Activated T-helper 1 cell treated with anti-CD3 and anti-CD28 coated beads, Interleukin-2, amount 50 U/mL, for 16 hours (primary cell): ENCODE data around the gene GABBR2.

ENCODE experiments used
- DNase-seq, 2 donors: peaks; one replicate each; pipeline ENCODE4 v3.0.0-alpha.2; 2020; ENCODE audit warnings: low read depth in 1 of 2, low spot score in 1 of 2

GABBR2 gene

DNA sequence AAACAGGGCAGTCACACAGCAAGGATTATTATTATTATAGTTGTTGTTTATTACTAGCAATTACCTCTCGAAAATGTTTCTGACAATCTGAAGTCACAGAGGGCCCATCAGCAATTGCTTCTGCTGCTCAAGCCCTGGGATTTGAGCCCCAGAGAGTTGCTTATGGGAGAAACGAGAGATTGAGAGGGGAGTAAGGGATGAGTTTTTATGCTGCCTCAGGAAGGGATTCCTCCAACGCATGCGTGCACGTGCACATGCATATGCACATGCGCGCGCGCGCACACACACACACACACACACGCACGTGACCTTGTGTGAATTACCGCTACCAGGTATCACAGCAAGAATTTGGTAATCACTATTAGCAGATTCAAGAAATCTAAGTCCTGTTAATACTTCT lies 264.1 kb downstream of the GABBR2 start:
- no peak for DNase-seq

GRCh38 chr9:98442541-98442940 lies 266.2 kb downstream of the GABBR2 start:
- DNase-seq: no peak

DNA sequence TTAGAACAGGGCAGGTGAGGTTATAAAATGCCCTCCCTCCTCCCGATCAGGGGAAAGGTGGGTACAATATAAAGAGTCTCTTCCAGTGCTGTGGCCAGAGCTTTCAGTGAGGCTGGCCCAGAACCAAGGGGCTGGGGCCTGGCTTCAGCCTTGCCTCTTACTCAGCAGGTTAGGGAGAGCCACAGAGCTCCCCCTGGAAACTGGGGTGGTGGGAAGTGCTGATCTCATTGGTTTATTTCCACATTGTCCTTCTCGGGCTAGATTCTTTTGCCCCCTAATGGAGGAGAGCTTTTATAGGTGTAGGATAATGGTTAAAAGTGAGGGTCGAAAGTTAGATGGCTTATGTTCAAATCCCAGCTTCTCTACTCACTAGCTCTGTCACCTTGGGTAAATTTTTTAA lies 266.6 kb downstream of the GABBR2 start:
- no peak for DNase-seq

DNA sequence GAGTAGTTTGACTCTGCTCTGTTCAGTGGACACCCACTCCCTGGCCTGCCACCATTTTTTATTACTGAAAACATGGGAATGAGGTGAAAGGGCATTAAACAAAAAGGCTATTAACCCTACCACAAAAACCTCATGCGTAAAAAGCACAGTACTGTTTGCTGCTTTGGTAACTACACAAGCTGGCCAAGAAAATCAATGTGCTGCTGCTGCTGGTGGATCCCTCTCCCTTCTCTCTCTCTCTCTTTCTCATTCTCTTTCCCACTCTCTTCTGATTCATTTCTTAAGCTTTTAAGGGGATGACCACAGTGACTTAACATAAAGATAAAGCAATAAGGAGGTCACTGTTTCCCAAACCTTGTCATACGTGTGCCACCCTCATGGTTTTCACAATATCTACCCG lies 270.1 kb downstream of the GABBR2 start:
- DNase-seq: no peak

- no peak for DNase-seq
Observed at GRCh38 chr9:98437458-98438034, 271.2 kb downstream of the GABBR2 start.

- no peak for DNase-seq
Observed at GRCh38 chr9:98432960-98433359, 275.8 kb downstream of the GABBR2 start.

GRCh38 chr9:98432134-98432533 lies 276.6 kb downstream of the GABBR2 start:
- no peak for DNase-seq

DNA sequence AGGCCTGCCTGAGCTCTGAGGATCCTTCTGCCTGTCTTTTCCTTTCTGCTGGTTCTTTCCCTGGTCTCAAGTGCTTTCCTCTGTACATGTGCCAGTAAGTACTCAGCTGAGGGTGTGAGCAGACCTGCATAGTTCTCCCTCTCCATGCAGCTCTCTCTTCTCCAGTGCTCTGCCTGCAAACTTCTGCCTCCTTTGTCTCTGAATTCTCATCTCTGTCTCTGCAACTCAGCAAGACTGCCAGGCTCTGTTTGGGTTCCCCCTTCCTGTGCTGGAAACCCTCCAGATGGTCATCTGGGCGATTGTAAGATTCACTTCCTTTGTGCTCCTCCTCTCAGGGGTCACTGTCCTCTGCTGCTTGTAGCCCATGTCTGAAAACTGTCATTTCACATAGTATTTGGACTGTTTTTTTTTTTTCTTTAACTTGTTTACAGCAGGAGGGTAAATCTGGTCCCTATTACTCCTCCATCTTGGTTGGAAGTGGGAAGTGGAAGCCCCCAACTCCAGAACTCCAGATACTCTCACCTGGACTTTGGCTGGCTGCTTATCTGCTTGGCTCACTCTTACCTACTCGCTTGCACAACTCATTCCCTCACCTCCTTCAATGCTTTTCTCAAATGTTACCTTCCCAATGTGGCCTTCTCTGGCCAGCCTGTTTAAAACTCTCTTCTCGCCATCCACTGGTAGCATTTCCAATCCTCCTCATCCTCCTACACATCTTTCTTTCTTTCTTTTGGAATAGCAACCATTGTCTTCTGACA lies 278.0 kb downstream of the GABBR2 start:
- DNase-seq: no peak

- no peak for DNase-seq
Observed at GRCh38 chr9:98429613-98430012, 279.1 kb downstream of the GABBR2 start.

- DNase-seq: no peak
Observed at GRCh38 chr9:98428454-98428853, 280.3 kb downstream of the GABBR2 start.

GRCh38 chr9:98427491-98427890 lies 281.2 kb downstream of the GABBR2 start:
- no peak for DNase-seq

DNA sequence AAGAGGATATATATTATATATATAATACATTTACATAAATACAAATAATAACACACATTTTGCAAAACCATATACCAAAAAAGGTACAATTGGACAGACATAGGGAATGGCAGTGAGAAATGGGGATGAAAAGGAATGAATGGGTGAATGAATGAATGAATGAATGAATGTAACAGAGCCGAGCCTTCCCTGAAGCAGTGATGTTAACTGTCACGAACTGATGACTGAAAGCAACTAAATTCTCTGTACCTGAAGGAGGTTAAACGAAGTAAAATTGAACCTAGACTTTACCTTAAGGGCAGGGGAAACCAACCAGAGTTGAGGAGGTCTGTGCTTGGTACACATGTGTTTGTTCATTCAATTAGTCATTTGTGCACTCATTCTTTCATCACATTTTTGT lies 283.7 kb downstream of the GABBR2 start:
- DNase-seq: no peak

DNA sequence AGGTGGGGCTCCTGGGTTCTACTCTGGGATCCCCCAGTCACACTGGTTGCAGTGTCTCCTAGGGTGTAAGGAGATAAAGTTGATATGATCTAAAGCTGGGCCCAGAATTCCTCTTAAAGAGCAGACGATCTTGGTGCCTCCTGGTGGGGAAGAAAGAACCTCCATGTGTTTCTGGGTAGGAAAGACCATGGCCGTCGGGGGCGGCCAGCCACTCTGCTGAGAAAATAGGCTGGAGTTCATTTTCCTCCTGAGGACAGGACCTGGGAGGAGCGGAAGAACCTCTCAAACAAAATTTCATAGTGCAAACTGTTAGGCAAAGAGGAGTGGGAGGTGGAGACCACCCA lies 289.5 kb downstream of the GABBR2 start:
- no peak for DNase-seq

- no peak for DNase-seq
Observed at GRCh38 chr9:98418578-98419259, 290.0 kb downstream of the GABBR2 start.

DNA sequence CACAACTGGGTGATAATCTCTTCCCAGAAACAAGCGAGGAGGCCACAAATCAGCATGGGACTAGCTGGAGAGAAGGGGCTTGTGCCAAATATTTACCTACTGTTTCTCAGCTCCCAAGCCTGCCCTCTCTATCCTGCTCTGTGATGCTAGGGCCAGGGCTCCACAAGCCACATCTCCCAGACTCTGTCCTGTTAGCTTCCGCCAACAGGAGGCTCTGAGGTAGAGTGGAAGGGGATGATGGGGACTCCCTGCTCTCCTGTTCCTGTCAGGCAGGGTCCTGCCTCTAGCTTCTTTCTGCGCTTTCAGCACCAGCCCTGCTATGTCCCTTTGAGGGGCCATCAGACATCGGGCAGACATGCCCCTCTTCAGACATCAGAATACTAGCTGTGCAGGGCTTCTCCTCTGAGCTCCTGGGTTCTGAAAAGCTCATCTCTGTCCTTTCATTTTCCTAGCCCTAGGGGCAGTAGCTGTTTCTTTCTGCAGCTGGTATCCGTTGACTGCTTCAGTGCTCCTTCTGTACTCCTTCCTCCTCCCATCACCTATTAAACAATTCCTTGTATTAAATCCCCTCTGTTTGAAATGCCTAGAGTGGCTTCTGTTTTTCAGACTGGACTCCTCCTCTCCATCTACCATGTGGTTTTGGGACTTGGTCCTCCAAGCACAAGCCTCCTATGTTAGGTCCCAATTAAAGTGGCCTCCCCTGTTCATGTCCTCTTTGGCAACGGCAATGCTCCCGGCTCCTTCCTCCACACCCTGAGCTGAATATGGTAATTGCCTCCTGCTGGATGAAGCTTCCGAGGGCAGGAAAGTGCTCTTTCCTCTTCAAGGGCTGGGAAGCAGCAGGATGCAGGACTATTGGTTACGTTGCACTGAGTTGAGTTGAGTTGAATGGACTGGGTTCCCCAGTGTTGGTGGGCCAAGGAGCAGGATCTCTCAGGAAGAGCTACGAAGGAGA lies 292.2 kb downstream of the GABBR2 start:
- DNase-seq: no peak

- no peak for DNase-seq
Observed at GRCh38 chr9:98415782-98416181, 293.0 kb downstream of the GABBR2 start.

- no peak for DNase-seq
Observed at GRCh38 chr9:98413084-98413483, 295.7 kb downstream of the GABBR2 start.

DNA sequence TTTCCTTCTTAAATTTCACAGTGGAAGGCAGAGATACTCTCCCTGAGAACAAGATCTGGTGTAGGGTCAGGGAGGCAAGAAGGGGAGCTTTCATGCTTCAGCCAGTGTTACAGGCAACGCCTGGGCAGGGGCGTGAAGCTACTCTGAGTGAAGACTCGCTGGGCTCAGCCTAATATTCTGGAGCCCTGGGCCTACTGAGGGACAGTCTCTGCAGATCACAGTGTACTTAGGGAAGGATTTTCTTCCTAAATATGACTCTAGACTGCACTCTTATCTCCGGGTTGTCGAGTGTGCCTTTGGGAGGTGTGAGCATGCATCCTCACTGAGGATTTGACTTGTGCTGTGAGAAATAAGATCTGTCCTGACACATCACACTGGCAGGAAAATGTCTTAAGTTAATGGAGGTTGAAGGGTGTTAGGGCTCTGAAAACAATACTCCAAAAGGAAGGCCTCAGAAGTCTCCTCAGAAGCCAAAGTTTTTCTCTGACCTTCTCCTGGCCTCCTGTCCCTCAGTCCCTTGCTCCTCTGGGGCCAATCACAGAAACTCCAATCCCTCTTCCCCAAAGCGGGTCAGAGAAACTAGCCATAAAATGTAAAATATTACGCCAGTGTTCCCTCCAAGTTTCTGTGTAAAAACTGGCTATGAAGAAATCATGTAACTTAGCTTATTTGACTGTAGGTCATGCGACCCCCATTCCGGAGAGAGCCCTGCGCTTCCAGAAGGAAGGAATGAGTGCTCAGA lies 296.5 kb downstream of the GABBR2 start:
- no peak for DNase-seq

- no peak for DNase-seq
Observed at GRCh38 chr9:98410185-98410697, 298.5 kb downstream of the GABBR2 start.

DNA sequence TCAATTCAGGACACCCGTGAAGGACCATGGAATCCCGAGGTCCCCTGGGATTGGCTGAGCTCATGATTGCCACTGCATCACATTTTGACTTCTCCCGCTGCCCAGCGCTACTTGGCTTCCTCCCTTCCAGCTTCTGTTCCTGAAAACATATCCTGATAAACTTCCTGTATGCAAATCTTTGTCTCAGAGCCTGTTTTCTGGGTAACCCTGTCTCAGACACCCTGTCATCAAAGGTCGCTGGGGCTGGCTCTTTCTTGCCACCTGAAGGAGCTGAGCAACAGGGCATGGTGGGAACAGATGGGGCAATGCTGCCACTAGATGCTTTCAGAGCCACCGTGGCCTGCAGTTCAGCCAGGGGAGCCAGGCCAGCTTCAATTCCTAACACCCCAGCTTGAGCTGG lies 299.0 kb downstream of the GABBR2 start:
- DNase-seq: no peak

DNA sequence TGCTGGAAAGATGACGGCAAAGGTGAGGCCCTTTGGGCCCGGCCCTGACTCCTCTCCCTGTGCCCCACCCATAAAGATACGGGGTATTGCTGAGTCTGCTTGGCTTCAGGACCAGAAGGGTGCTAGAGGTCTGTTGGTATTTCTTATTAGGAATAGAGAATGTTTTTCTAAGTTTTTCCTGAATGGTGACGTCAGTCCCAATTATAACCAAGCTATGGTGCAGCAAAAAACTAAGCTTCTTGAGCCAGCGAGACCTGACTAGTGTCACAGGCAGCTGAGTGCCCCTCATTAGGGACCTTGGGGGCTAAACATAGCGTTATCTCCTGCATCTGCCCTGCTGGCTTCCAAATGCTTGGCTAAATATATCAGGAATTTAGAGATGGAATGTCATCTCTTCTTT lies 302.3 kb downstream of the GABBR2 start:
- no peak for DNase-seq
